Upper lobe of right lung (tissue), 1 donor: Measurements from ENCODE around the gene STX4. TPM values are rescaled to one million over a fixed set of nuclear protein-coding genes. Genes with fewer than 3 reads are reported as not detected.

ENCODE experiments used
- ATAC-seq: fragments of 200-7000 bp; cut with Tn5 transposase; one replicate; pipeline ENCODE4 v1.9.1; 2020; ENCODE audit warnings: mild to moderate bottlenecking, moderate library complexity
- DNase-seq: peaks from one replicate; pipeline ENCODE4 v3.0.0-alpha.2; 2020
- H3K27ac ChIP-seq: fragments of 200-600 bp; one replicate; pipeline ENCODE4 v1.8.0; 2022
- H3K27me3 ChIP-seq: fragments of 200-600 bp; one replicate; pipeline ENCODE4 v1.8.0; 2022; ENCODE audit warnings: mild to moderate bottlenecking
- H3K36me3 ChIP-seq: fragments of 200-600 bp; one replicate; pipeline ENCODE4 v1.8.0; 2022
- H3K4me1 ChIP-seq: fragments of 200-600 bp; one replicate; pipeline ENCODE4 v1.8.0; 2022
- H3K4me3 ChIP-seq: fragments of 200-600 bp; one replicate; pipeline ENCODE4 v1.8.0; 2022; ENCODE audit warnings: mild to moderate bottlenecking
- H3K9me3 ChIP-seq: fragments of 200-600 bp; one replicate; pipeline ENCODE4 v1.8.0; 2022
- intact Hi-C: fragments of 100-400 bp; cut with DNase I; formaldehyde crosslinking; loops from one replicate; pipeline ENCODE4 v1.11.0; 2022
- total RNA-seq: library from RNA; stranded (reverse); fragmentation: NEBNext Ultra II Directional; extraction: Animal tissue kit (Norgen Biotek cat#: 25700); gene quantifications from one replicate; pipeline ENCODE4 v1.2.1, GENCODE V29; 2021
- TF ChIP-seq, protein P1 (sequence below): fragments of 200-600 bp; IDR thresholded peaks from one replicate; pipeline ENCODE4 v1.8.0; 2022; ENCODE audit warnings: antibody characterized with exemption
- donor health status: DM: no; HTN: yes; CAD: no; lungs with severe emphysema.

STX4 gene
- total RNA-seq, 1 donor from 2014 or later, result 91.7 TPM

GRCh38 chr16:31079342-31079944 is 46.1 kb downstream of the STX4 start:
- H3K4me3 ChIP-seq, result no peak overlapping the region
- H3K4me1 ChIP-seq, result peaks cover 9% of the 10 kb centered on the region
- peaks cover 73% of the 10 kb centered on the region for H3K36me3 ChIP-seq
- H3K27ac ChIP-seq, result no peak overlapping the region
- DNase-seq (no peak), ATAC-seq (no peak)
- intact Hi-C loops, result no loop called here
- TF ChIP-seq, protein P1, sequence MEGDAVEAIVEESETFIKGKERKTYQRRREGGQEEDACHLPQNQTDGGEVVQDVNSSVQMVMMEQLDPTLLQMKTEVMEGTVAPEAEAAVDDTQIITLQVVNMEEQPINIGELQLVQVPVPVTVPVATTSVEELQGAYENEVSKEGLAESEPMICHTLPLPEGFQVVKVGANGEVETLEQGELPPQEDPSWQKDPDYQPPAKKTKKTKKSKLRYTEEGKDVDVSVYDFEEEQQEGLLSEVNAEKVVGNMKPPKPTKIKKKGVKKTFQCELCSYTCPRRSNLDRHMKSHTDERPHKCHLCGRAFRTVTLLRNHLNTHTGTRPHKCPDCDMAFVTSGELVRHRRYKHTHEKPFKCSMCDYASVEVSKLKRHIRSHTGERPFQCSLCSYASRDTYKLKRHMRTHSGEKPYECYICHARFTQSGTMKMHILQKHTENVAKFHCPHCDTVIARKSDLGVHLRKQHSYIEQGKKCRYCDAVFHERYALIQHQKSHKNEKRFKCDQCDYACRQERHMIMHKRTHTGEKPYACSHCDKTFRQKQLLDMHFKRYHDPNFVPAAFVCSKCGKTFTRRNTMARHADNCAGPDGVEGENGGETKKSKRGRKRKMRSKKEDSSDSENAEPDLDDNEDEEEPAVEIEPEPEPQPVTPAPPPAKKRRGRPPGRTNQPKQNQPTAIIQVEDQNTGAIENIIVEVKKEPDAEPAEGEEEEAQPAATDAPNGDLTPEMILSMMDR, result no peak
- no peaks in the 10 kb centered on the region for H3K9me3 ChIP-seq
- no peaks in the 10 kb centered on the region for H3K27me3 ChIP-seq

GRCh38 chr16:31080035-31080629 is 46.8 kb downstream of the STX4 start:
- no peak for ATAC-seq
- Histone ChIP-seq H3K27ac (no peak overlapping the region), H3K36me3 (peaks cover 73% of the 10 kb centered on the region), H3K4me1 (peaks cover 5% of the 10 kb centered on the region), H3K27me3 (no peaks in the 10 kb centered on the region), H3K4me3 (no peak overlapping the region), H3K9me3 (no peaks in the 10 kb centered on the region)
- no peak for DNase-seq
- TF ChIP-seq, protein P1, result no peak
- intact Hi-C loops, result no loop called here

GRCh38 chr16:31080756-31081419 is 47.5 kb downstream of the STX4 start:
- no peaks in the 10 kb centered on the region for H3K9me3 ChIP-seq
- no peak for ATAC-seq
- no peak for DNase-seq
- H3K4me3 ChIP-seq, result no peak overlapping the region
- TF ChIP-seq, protein P1, result no peak
- H3K4me1 ChIP-seq, result no peaks in the 10 kb centered on the region
- peaks cover 73% of the 10 kb centered on the region for H3K36me3 ChIP-seq
- H3K27me3 ChIP-seq, result no peaks in the 10 kb centered on the region
- intact Hi-C loops, result no loop called here
- no peak overlapping the region for H3K27ac ChIP-seq

DNA sequence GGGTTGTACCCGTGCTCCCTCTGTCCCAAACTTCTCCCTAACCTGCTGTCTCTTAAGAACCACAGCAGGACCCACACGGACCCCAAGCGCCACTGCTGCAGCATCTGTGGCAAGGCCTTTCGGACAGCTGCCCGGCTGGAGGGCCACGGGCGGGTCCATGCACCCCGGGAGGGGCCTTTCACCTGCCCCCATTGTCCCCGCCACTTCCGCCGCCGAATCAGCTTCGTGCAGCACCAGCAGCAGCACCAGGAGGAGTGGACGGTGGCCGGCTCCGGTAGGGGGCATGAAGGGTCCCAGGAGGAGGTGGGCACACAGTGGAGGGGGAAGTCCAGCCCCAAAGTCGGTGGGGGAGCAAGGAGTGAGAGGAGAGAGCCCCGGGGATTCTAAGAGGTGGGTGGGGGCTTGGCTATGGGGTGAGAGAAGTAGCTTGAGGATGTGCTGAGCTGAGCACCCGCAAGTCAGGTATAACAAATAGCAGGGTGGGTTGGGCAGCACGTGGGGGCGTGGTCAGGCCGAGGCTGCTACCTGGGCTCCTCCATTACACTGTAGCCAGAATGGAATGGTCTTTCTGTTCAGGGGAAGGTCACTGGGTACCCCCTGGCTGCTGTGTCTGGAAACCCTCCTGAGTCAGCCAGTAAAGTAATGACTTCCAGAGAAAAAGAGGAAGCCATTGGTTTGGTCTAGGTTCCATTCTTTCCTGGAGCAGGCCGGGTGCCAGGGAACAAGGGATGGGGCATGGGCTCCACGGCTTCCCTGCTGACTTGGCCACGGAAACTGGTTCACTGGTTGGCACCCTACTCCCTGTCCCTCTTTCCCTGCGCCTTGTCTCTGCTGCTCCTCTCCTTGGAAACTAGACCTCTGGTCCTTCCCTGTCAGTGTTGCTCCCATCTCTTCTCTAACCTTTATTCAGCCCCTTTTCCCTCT is 48.3 kb downstream of the STX4 start:
- H3K27me3 ChIP-seq, result no peaks in the 10 kb centered on the region
- no peaks in the 10 kb centered on the region for H3K9me3 ChIP-seq
- intact Hi-C loops, result no loop called here
- ATAC-seq (no peak), DNase-seq (no peak)
- TF ChIP-seq, protein P1, result no peak
- peaks cover 68% of the 10 kb centered on the region for H3K36me3 ChIP-seq
- H3K4me3 ChIP-seq, result no peak overlapping the region
- no peak overlapping the region for H3K27ac ChIP-seq
- no peaks in the 10 kb centered on the region for H3K4me1 ChIP-seq

GRCh38 chr16:31082368-31083045 is 49.1 kb downstream of the STX4 start:
- H3K4me1 ChIP-seq, result no peaks in the 10 kb centered on the region
- H3K27ac ChIP-seq, result no peak overlapping the region
- DNase-seq (no peak), ATAC-seq (no peak)
- H3K27me3 ChIP-seq, result no peaks in the 10 kb centered on the region
- TF ChIP-seq, protein P1, result no peak
- no peak overlapping the region for H3K4me3 ChIP-seq
- H3K36me3 ChIP-seq, result peaks cover 60% of the 10 kb centered on the region
- H3K9me3 ChIP-seq, result no peaks in the 10 kb centered on the region
- intact Hi-C loops, result no loop called here
